ENCODE results near the gene RIMBP2. TPM values are rescaled to one million over a fixed set of nuclear protein-coding genes. Genes with fewer than 3 reads are reported as not detected.

RIMBP2 gene
- total and polyA plus RNA-seq, 4 donors, result 0.39 to 1.0 TPM; not detected in 2

DNA sequence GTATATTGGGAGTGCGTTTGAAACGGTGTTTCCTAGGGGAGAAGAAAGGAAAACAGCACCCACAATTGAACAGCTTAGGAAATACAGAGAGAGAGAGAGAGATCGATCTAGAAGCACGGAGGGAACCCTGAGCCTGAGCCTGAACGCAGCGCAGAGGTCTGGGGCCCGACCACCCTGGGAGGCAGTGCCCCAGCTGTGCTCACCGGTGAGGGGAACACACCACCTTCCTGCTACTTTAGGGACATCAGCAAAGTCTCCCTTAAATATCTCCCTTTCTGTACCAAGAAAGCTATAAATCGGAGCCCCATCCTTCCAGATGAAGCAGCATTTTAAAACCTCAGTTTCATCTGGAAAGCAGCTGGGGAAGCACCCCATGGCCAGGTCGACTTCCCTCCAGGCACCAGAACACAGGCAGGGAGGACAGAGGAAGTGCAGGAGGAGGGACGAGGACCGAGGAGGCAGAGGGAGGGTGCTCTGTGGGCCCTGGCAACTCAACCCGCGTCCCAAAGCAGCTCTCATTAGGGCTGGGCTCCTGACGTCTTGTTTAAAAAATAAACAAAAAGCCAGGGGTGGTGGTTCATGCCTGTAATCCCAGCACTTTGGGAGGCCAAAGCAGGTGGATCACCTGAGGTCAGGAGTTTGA lies 12.2 kb downstream of the RIMBP2 start:
- Histone ChIP-seq H3K4me1 (ENCODE audit: control insufficient read depth in 1 of 2, insufficient read depth in 2 of 2, low read length in 2 of 2) (no peaks in the 10 kb centered on the region), H3K27ac (ENCODE audit: low read depth in 1 of 2, low read length in 2 of 2) (no peak overlapping the region), H3K9me3 (ENCODE audit: control insufficient read depth, low read length) (no peaks in the 10 kb centered on the region), H3K36me3 (ENCODE audit: control insufficient read depth in 1 of 2, insufficient read depth in 2 of 2, low read length in 1 of 2) (no peaks in the 10 kb centered on the region), H3K27me3 (ENCODE audit: control insufficient read depth in 1 of 2, insufficient read depth in 2 of 2, low read length in 1 of 2) (no peaks in the 10 kb centered on the region), H3K4me3 (ENCODE audit: low read length in 2 of 2) (no peak overlapping the region)
- intact Hi-C loops (cut with DNase I), result no loop called here
- 30 to 34% methylated on average over 15 of the region's 15 CpGs for WGBS, 2 donors
- ATAC-seq (ENCODE audit: low FRiP score) (no peak), DNase-seq (no peak)

DNA sequence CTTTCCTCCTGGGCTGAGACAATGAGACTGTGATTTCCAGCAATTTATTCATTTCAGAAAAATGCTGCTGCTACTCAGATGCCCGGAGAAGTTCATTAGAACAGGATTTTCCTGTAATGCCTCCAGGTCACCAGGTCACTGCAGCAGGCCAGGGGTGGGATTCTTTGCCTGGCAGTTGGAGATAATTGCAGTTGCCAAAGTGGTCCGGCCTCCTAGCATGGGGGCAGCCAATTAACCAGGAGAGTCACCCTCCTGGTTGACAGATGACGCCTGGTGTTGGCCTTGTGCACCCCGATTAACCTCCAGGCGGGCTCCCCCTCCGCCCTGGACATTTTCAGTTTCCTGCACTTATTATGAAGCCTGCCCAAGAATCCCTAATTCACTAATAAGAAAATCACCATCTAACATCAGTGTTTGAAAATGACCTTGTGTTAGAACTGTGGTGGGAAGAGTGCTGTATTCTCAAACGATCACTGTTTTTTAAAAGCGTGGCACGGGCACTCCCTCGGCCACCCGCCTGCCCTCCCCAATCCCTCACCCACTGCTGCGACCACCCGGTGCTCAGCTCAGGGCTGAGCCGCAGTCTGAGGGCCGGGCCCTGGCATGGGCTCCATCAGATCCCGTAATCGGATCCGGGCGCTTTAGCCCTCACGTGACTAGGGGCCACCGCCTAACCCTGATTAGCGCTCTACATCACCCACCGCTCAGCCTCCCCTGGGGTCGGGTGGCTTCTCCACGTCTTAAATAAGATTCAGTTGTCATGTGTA lies 12.9 kb downstream of the RIMBP2 start:
- intact Hi-C loops (cut with DNase I), result no loop called here
- Histone ChIP-seq H3K27me3 (ENCODE audit: control insufficient read depth in 1 of 2, insufficient read depth in 2 of 2, low read length in 1 of 2) (no peaks in the 10 kb centered on the region), H3K4me3 (ENCODE audit: low read length in 2 of 2) (no peak overlapping the region), H3K36me3 (ENCODE audit: control insufficient read depth in 1 of 2, insufficient read depth in 2 of 2, low read length in 1 of 2) (no peaks in the 10 kb centered on the region), H3K27ac (ENCODE audit: low read depth in 1 of 2, low read length in 2 of 2) (no peak overlapping the region), H3K4me1 (ENCODE audit: control insufficient read depth in 1 of 2, insufficient read depth in 2 of 2, low read length in 2 of 2) (no peaks in the 10 kb centered on the region), H3K9me3 (ENCODE audit: control insufficient read depth, low read length) (no peaks in the 10 kb centered on the region)
- ATAC-seq (ENCODE audit: low FRiP score) (no peak), DNase-seq (no peak)
- 65 to 68% methylated on average over 25 of the region's 25 CpGs for WGBS, 2 donors

DNA sequence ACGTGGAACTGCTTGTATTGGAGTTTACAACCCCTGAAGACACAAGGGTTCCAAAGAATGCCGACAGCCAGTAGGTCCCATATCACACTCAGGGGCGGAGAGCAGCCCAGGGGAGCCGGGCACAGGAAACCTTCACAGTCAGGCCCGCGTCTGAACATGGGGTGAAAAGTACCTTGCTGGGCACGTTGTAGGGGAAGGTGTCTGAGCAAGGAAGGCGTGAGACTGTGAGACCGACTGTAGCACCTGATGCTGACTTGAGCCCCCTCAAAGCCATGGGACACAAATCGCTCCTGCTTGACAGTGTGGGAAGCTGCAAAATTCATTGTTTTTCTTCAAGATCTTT lies 14.7 kb downstream of the RIMBP2 start:
- WGBS, 2 donors, result 80 to 83% methylated on average over 10 of the region's 10 CpGs
- Histone ChIP-seq H3K9me3 (ENCODE audit: control insufficient read depth, low read length) (no peaks in the 10 kb centered on the region), H3K27ac (ENCODE audit: low read depth in 1 of 2, low read length in 2 of 2) (no peak overlapping the region), H3K27me3 (ENCODE audit: control insufficient read depth in 1 of 2, insufficient read depth in 2 of 2, low read length in 1 of 2) (no peaks in the 10 kb centered on the region), H3K36me3 (ENCODE audit: control insufficient read depth in 1 of 2, insufficient read depth in 2 of 2, low read length in 1 of 2) (no peaks in the 10 kb centered on the region), H3K4me1 (ENCODE audit: control insufficient read depth in 1 of 2, insufficient read depth in 2 of 2, low read length in 2 of 2) (no peaks in the 10 kb centered on the region), H3K4me3 (ENCODE audit: low read length in 2 of 2) (no peak overlapping the region)
- no peak for ATAC-seq (ENCODE audit: low FRiP score)
- peak in 1 of 2 donors; percentile 9 for DNase-seq
- intact Hi-C loops (cut with DNase I), result no loop called here

DNA sequence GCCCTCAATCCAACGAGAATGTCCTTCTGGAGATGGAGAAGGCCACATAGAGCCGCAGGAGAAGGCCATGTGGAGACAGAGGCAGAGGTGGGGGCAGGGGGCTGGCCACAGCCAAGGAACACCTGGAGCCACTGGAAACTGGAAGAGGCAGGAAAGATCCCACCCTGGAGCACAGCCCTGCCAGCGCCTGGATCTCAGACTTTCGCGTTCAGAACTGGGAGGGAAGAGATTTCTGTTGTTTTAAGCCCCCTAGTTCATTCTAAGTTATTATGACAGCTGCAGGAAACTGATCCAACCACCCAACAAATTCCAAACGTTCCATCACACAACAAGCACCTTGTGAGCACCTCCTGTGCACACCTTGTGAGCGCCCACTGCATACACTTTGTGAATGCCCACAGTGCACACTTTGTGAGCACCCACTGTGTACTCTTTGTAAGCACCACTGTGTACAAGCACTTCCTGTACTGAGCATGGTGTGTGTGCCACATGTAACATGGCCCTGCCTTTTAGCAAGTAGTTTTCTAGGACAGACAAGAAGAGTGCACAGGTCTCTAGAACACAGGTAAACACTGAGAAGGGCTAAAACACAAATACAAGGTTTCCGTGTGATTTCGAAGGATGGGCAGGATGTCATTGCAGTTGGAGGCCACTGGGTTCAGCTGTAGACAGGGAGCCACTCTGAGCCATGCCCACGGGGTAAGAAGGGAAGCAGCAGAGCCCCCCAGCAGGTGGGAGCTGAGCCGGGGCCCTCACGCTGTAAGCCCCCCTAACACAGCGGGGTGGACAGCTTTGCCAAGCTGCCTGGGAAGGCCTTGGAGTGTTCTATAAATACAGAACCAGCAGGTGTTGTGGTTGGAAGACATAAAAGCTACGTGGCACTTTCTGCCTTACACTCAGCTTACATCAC lies 15.4 kb downstream of the RIMBP2 start:
- no peak for ATAC-seq (ENCODE audit: low FRiP score)
- H3K4me3 ChIP-seq (ENCODE audit: low read length in 2 of 2), result no peak overlapping the region
- H3K4me1 ChIP-seq (ENCODE audit: control insufficient read depth in 1 of 2, insufficient read depth in 2 of 2, low read length in 2 of 2), result no peaks in the 10 kb centered on the region
- no peaks in the 10 kb centered on the region for H3K27me3 ChIP-seq (ENCODE audit: control insufficient read depth in 1 of 2, insufficient read depth in 2 of 2, low read length in 1 of 2)
- H3K9me3 ChIP-seq (ENCODE audit: control insufficient read depth, low read length), result no peaks in the 10 kb centered on the region
- peak in 1 of 2 donors; percentile 49 for DNase-seq
- 52 to 58% methylated on average over 14 of the region's 14 CpGs for WGBS, 2 donors
- intact Hi-C loops (cut with DNase I), result no loop called here
- H3K36me3 ChIP-seq (ENCODE audit: control insufficient read depth in 1 of 2, insufficient read depth in 2 of 2, low read length in 1 of 2), result no peaks in the 10 kb centered on the region
- H3K27ac ChIP-seq (ENCODE audit: low read depth in 1 of 2, low read length in 2 of 2), result no peak overlapping the region

DNA sequence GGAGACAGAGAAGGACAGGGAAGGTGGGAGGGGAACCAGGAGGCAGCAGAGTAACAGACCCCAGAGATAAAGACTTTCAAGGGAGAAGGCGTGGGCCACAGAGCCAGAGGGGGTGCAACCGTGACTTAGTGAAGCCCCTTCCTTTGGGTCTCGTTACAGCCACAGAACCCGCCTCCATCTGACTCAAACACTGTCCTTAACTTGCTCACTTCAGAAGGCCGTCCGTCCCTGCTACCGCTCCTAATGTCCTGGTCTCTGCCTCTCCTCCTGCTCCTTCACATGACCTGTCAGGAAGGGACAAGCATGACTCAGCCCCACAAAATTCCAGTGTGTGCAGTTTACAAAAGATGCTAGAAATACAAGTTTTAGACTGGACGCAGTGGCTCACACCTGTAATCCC lies 18.0 kb downstream of the RIMBP2 start:
- Histone ChIP-seq H3K36me3 (ENCODE audit: control insufficient read depth in 1 of 2, insufficient read depth in 2 of 2, low read length in 1 of 2) (no peaks in the 10 kb centered on the region), H3K9me3 (ENCODE audit: control insufficient read depth, low read length) (no peaks in the 10 kb centered on the region), H3K27me3 (ENCODE audit: control insufficient read depth in 1 of 2, insufficient read depth in 2 of 2, low read length in 1 of 2) (no peaks in the 10 kb centered on the region), H3K4me3 (ENCODE audit: low read length in 2 of 2) (no peak overlapping the region), H3K27ac (ENCODE audit: low read depth in 1 of 2, low read length in 2 of 2) (no peak overlapping the region), H3K4me1 (ENCODE audit: control insufficient read depth in 1 of 2, insufficient read depth in 2 of 2, low read length in 2 of 2) (no peaks in the 10 kb centered on the region)
- intact Hi-C loops (cut with DNase I), result no loop called here
- 83 to 84% methylated on average over 8 of the region's 8 CpGs for WGBS, 2 donors
- DNase-seq (peak in 1 of 2 donors; percentile 45), ATAC-seq (ENCODE audit: low FRiP score) (no peak)

DNA sequence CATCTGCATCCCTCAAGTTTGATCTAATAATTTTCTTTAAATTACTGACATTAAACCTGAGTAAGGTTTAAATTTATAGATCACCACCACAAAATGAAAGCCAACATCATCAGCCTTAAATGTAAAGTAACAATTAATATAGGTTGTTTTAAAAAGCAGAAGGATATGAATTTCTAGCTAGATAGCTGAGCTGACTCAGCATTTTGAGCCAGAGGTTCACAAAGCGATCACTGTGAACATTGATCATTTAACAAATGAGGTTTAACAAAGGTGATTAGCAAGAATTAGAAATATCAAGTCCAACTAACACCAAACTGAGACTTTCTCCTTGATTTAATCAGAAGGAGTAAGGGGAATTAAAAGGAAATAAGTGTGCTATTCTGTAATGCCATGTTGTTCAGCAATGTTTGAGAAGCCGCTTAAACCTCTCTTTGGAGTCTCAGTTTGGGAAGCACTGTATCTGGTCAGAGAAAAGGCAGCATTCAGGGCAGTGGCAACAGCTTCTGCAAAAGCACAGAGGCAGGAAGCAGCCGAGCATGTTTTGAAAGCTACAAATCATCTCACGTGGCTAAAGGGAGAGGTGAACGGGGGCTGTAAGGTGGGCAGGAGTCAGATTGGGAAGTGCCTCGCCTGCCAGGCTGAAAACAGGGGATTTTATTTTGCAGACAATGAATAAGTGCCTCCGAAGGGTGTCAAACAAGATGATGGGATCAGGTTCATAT lies 19.6 kb downstream of the RIMBP2 start:
- Histone ChIP-seq H3K4me3 (ENCODE audit: low read length in 2 of 2) (no peak overlapping the region), H3K9me3 (ENCODE audit: control insufficient read depth, low read length) (no peaks in the 10 kb centered on the region), H3K4me1 (ENCODE audit: control insufficient read depth in 1 of 2, insufficient read depth in 2 of 2, low read length in 2 of 2) (no peaks in the 10 kb centered on the region), H3K27me3 (ENCODE audit: control insufficient read depth in 1 of 2, insufficient read depth in 2 of 2, low read length in 1 of 2) (no peaks in the 10 kb centered on the region), H3K27ac (ENCODE audit: low read depth in 1 of 2, low read length in 2 of 2) (no peak overlapping the region), H3K36me3 (ENCODE audit: control insufficient read depth in 1 of 2, insufficient read depth in 2 of 2, low read length in 1 of 2) (no peaks in the 10 kb centered on the region)
- WGBS, 2 donors, result 37 to 40% methylated on average over 7 of the region's 7 CpGs
- ATAC-seq (ENCODE audit: low FRiP score) (no peak), DNase-seq (peak in 1 of 2 donors; percentile 9)
- intact Hi-C loops (cut with DNase I), result no loop called here

DNA sequence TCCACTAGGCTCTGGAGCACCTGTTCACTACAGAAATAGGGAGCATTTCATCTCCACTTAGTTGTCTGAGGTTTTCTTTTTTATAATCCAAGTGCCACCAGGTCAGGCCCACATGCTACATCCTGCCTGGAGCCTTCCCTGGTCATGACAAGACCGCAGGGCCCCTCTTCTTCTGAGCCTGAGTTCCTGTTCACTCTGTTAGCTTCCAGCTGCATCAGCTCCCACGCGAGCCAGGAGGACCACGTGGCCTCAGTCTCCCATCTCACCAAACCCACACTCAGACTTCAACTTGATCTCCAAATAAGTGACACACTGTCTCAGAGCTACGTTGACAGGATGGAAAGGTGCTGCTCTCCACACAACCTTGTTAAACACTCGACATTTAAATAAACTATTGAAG lies 21.0 kb downstream of the RIMBP2 start:
- Histone ChIP-seq H3K27ac (ENCODE audit: low read depth in 1 of 2, low read length in 2 of 2) (no peak overlapping the region), H3K9me3 (ENCODE audit: control insufficient read depth, low read length) (no peaks in the 10 kb centered on the region), H3K36me3 (ENCODE audit: control insufficient read depth in 1 of 2, insufficient read depth in 2 of 2, low read length in 1 of 2) (no peaks in the 10 kb centered on the region), H3K27me3 (ENCODE audit: control insufficient read depth in 1 of 2, insufficient read depth in 2 of 2, low read length in 1 of 2) (no peaks in the 10 kb centered on the region), H3K4me1 (ENCODE audit: control insufficient read depth in 1 of 2, insufficient read depth in 2 of 2, low read length in 2 of 2) (no peaks in the 10 kb centered on the region), H3K4me3 (ENCODE audit: low read length in 2 of 2) (no peak overlapping the region)
- ATAC-seq (ENCODE audit: low FRiP score) (no peak), DNase-seq (peak in 1 of 2 donors; percentile 32)
- WGBS, 2 donors, result 70 to 78% methylated on average over 6 of the region's 6 CpGs
- intact Hi-C loops (cut with DNase I), result no loop called here
